HEK293 (cell line): ENCODE data around the gene CD40.

Experiments used
- CTCF ChIP-seq: fragments of 450-650 bp; formaldehyde crosslinking; IDR thresholded peaks from 2 replicates; pipeline ENCODE4 v1.5.1; 2016; ENCODE audit warnings: missing biosample characterization, missing genetic modification characterization
- FEZF1 ChIP-seq: fragments of 450-650 bp; formaldehyde crosslinking; IDR thresholded peaks from 2 replicates; pipeline ENCODE4 v1.5.1; 2016; ENCODE audit warnings: missing biosample characterization, missing genetic modification characterization
- HOXD13 ChIP-seq: sonication (generic); formaldehyde crosslinking; IDR thresholded peaks from 2 replicates; pipeline ENCODE4 v1.8.0; 2022; ENCODE audit warnings: missing genetic modification reagents, borderline replicate concordance
- MYNN ChIP-seq: fragments of 450-650 bp; formaldehyde crosslinking; IDR thresholded peaks from 2 replicates; pipeline ENCODE4 v1.5.1; 2016; ENCODE audit warnings: missing biosample characterization, missing genetic modification characterization, borderline replicate concordance
- TCF7L2 ChIP-seq: IDR thresholded peaks from 2 replicates; pipeline ENCODE4 v1.6.1; 2011; ENCODE audit warnings: low read depth, mild to moderate bottlenecking, inconsistent platforms, low read length, moderate library complexity, borderline replicate concordance
- TRIM28 ChIP-seq: IDR thresholded peaks from 2 replicates; pipeline ENCODE4 v1.6.1; 2011; ENCODE audit warnings: low read length, control low read depth, borderline replicate concordance
- ZNF274 ChIP-seq, 2 experiments: fragments of 200-500 bp in 1 of 2; fragments of 450-650 bp in 1 of 2; sonication (Bioruptor generic) in 1 of 2; formaldehyde crosslinking in 1 of 2; IDR thresholded peaks; 2 replicates each; pipeline versions ENCODE4 v1.5.1 to v1.6.1; 2014 to 2016; ENCODE audit warnings: borderline replicate concordance in 1 of 2, inconsistent platforms in 1 of 2, low read length in 1 of 2, missing biosample characterization in 1 of 2, missing genetic modification characterization in 1 of 2
- ZNF624 ChIP-seq: fragments of 450-650 bp; formaldehyde crosslinking; IDR thresholded peaks from 2 replicates; pipeline ENCODE4 v1.5.1; 2017; ENCODE audit warnings: missing biosample characterization, missing genetic modification characterization
- ZNF747 ChIP-seq: fragments of 450-650 bp; formaldehyde crosslinking; IDR thresholded peaks from 2 replicates; pipeline ENCODE4 v1.5.1; 2016; ENCODE audit warnings: missing biosample characterization, missing genetic modification characterization
- ZNF830 ChIP-seq: fragments of 450-650 bp; IDR thresholded peaks from 2 replicates; pipeline ENCODE4 v1.5.0; 2018; ENCODE audit warnings: missing biosample characterization, missing genetic modification characterization, low read depth, mild to moderate bottlenecking, moderate library complexity

GRCh38 chr20:46118481-46119020 lies 437 bp downstream of the CD40 start:
- TF ChIP-seq TCF7L2: no peak
- no peak for TF ChIP-seq HOXD13 (CRISPR knock-in tag)
- no peak for TF ChIP-seq MYNN
- no peak for TF ChIP-seq ZNF747 (tag by site-specific recombination)
- no peak for TF ChIP-seq CTCF (tag by site-specific recombination)
- no peak for TF ChIP-seq ZNF830 (tag by site-specific recombination)
- TF ChIP-seq TRIM28: no peak
- TF ChIP-seq ZNF624 (tag by site-specific recombination): no peak
- TF ChIP-seq FEZF1 (tag by site-specific recombination): no peak
- TF ChIP-seq ZNF274 (IDR thresholded peaks at IDR 0.05; ENCODE audit: low read length): no peak
- no peak for TF ChIP-seq ZNF274 (tag by site-specific recombination; IDR thresholded peaks at IDR 0.05; ENCODE audit: borderline replicate concordance)
